Measurements from ENCODE around the gene TCF7.

TCF7 gene

DNA sequence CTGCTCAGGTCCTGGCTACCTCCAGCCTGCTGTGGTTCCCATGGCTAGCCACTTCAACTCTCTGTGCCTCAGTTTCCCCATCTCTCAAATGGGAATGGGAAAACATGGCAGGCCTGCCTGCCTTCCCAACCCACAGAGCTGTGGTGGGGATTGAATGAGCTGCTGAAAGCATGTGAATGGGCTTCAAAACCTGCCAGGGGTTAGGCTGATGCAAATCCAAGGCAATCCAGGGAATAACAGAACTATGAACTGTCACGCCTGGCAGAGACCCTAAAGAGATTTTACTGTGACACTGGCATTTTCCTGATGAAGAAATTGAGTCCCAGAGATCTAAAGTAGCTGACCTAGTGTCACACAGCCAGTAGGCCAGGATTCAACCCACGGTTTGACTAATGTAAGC lies 29.9 kb upstream of the TCF7 start:
- H3K4me3 ChIP-seq (ENCODE audit: low read depth, low read length) = no peak overlapping the region
- no peak for DNase-seq (ENCODE audit: low read depth)
- TF ChIP-seq, protein P1, sequence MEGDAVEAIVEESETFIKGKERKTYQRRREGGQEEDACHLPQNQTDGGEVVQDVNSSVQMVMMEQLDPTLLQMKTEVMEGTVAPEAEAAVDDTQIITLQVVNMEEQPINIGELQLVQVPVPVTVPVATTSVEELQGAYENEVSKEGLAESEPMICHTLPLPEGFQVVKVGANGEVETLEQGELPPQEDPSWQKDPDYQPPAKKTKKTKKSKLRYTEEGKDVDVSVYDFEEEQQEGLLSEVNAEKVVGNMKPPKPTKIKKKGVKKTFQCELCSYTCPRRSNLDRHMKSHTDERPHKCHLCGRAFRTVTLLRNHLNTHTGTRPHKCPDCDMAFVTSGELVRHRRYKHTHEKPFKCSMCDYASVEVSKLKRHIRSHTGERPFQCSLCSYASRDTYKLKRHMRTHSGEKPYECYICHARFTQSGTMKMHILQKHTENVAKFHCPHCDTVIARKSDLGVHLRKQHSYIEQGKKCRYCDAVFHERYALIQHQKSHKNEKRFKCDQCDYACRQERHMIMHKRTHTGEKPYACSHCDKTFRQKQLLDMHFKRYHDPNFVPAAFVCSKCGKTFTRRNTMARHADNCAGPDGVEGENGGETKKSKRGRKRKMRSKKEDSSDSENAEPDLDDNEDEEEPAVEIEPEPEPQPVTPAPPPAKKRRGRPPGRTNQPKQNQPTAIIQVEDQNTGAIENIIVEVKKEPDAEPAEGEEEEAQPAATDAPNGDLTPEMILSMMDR (conservative IDR thresholded peaks at IDR 0.05; ENCODE audit: low read depth, low read length) = no peak

GRCh38 chr5:134085411-134085810 lies 29.1 kb upstream of the TCF7 start:
- DNase-seq (ENCODE audit: low read depth) = no peak
- H3K4me3 ChIP-seq (ENCODE audit: low read depth, low read length) = no peak overlapping the region
- TF ChIP-seq, protein P1 (conservative IDR thresholded peaks at IDR 0.05; ENCODE audit: low read depth, low read length) = no peak

DNA sequence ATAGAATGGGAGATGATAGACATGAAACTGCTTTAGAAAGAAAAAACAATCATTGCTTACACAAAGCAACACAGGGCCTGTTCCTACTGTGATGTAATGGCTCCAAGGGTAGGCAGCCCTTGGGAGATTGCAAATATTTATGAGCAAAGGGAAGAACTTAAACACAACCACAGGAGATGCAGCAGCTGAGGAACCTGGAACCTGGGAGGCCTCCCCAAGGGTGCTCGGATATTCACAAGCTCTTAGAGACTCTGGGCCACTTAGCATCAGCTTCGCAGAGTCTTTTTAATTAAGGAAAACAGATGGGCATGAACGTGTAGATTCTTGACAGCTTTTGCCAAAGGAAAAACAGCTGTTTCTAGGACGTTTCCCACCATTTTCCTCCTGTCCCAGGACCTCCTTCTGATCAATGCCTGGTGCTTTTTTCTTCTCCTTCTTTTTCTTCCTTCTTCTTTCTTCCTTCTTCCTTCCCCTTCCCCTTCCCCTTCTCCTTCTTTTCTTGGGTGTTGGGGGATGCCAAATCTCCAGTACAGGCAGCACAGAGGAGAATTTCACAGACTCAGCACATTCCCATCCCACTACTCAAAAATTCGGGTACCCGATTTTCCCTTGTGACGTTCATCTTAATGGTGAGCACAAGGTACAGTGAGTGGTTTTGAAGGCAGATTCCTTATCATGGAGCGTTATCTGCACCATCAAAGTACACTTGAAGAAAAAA lies 28.1 kb upstream of the TCF7 start:
- no peak for DNase-seq (ENCODE audit: low read depth)
- no peak overlapping the region for H3K4me3 ChIP-seq (ENCODE audit: low read depth, low read length)
- TF ChIP-seq, protein P1 (conservative IDR thresholded peaks at IDR 0.05; ENCODE audit: low read depth, low read length) = no peak

DNA sequence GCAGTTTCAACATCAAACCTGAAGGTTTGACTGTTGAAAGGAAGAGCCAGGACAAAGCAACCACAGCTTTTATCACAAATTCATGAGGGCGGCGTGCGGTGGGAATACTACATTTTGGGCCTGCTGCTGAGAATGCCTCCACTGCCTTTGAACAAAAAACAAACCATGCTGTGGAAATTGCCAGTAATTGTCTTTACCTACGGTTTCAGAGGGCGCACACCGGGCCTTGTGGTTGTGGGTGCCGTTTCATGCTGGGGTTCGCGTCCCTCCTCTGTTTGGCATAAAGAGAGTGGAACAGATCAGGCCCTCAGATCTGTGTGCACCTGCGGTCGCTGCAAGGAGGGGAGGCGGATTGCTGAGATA lies 27.6 kb upstream of the TCF7 start:
- DNase-seq (ENCODE audit: low read depth) = no peak
- TF ChIP-seq, protein P1 (conservative IDR thresholded peaks at IDR 0.05; ENCODE audit: low read depth, low read length) = no peak
- H3K4me3 ChIP-seq (ENCODE audit: low read depth, low read length) = no peak overlapping the region

DNA sequence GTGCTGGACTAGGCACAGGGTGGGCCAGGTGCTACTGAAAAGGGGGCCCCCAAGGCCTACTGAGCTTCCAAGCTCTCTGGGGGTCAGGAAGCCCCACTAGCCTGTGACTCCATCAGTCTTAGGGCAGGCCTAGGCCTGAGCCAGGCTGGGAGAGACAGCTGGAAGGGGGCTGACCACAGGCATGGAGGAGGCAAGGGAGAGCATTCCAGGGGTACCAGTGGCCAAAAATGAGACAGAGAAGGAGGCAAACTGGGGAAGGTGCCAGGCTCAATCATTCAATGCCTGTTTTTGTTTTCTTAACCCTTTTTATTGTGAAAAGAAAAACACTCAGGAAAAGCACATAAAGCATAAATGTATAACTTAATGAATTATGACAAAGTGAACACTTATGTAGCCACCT lies 26.2 kb upstream of the TCF7 start:
- H3K4me3 ChIP-seq (ENCODE audit: low read depth, low read length) = no peak overlapping the region
- no peak for DNase-seq (ENCODE audit: low read depth)
- TF ChIP-seq, protein P1 (conservative IDR thresholded peaks at IDR 0.05; ENCODE audit: low read depth, low read length) = no peak

GRCh38 chr5:134088994-134089560 lies 25.4 kb upstream of the TCF7 start:
- TF ChIP-seq, protein P1 (conservative IDR thresholded peaks at IDR 0.05; ENCODE audit: low read depth, low read length) = no peak
- DNase-seq (ENCODE audit: low read depth) = no peak
- H3K4me3 ChIP-seq (ENCODE audit: low read depth, low read length) = no peak overlapping the region

DNA sequence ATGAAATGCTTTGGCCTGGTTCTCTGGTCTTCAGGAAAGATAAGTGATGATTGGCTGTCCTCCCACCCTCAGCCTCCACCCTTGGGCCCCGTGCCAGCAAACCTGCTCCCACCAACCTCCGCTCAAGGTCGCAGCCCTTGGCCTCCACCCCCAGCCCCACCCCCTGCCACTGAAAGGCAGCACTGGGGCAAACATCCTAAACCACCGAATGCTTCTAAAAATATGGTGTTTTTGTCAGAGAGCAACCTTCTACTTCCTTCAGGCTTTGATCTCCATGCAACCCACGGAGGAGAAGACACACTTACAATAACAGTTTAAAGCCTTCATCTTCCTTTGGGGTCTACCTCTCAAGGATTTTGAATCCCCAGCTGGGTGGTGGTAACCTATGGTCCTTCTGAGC lies 24.0 kb upstream of the TCF7 start:
- TF ChIP-seq, protein P1 (conservative IDR thresholded peaks at IDR 0.05; ENCODE audit: low read depth, low read length) = no peak
- no peak for DNase-seq (ENCODE audit: low read depth)
- no peak overlapping the region for H3K4me3 ChIP-seq (ENCODE audit: low read depth, low read length)

All from choroid plexus epithelial cell (primary cell).